ENCODE results near the gene KSR2. TPM values are rescaled to one million over a fixed set of nuclear protein-coding genes. Genes with fewer than 3 reads are reported as not detected.

KSR2 gene
- total RNA-seq, 4 donors from 2014 or later = under 0.01 to 0.06 (median 0.03) TPM

DNA sequence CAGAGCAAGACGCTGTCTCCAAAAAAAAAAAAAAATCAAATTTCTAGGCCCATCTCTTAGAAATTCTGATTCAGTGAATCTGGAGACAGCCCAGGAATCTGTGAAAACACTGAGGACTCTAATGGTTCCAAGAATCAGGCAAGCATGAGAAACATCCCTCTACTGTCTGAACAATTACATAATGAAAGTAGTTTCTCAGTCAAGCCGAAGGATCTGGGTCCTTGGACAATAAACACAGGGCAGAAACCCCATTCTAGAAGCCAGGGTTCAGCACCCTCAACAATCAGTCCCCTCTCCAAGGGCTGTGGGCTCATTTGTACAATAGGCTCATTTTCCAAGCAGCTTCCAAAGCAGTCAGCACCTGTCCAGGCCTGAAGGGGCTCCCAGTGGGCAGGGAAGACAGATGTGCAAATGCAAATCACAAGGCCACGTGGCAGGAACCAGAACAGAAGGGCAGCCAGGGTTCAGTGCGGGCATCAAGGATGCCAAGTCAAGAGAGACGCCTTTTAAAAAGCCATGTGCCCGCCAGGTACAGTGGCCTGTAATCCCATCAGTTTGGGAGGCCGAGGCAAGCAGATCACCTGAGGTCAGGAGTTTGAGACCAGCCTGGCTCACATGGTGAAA is 96.1 kb downstream of the KSR2 start:
- H3K4me3 ChIP-seq = no peak overlapping the region
- H3K27me3 ChIP-seq = peaks cover 0 to 18% (median 0%) of the 10 kb centered on the region in 4 donors
- intact Hi-C loops (cut with DNase I) = loop anchor here (10.0 kb wide), 1 partner anchor 162 kb away; no protein-coding TSS in a partner anchor
- 54% methylated on average over 6 of the region's 7 CpGs for WGBS
- H3K9me3 ChIP-seq = no peaks in the 10 kb centered on the region
- no peaks in the 10 kb centered on the region for H3K36me3 ChIP-seq
- TF ChIP-seq POLR2AphosphoS5 (IDR thresholded peaks at IDR 0.05) (no peak), EP300 (IDR thresholded peaks at IDR 0.05) (no peak), POLR2A (IDR thresholded peaks at IDR 0.05; ENCODE audit: low read depth) (no peak)
- TF ChIP-seq, protein P1, sequence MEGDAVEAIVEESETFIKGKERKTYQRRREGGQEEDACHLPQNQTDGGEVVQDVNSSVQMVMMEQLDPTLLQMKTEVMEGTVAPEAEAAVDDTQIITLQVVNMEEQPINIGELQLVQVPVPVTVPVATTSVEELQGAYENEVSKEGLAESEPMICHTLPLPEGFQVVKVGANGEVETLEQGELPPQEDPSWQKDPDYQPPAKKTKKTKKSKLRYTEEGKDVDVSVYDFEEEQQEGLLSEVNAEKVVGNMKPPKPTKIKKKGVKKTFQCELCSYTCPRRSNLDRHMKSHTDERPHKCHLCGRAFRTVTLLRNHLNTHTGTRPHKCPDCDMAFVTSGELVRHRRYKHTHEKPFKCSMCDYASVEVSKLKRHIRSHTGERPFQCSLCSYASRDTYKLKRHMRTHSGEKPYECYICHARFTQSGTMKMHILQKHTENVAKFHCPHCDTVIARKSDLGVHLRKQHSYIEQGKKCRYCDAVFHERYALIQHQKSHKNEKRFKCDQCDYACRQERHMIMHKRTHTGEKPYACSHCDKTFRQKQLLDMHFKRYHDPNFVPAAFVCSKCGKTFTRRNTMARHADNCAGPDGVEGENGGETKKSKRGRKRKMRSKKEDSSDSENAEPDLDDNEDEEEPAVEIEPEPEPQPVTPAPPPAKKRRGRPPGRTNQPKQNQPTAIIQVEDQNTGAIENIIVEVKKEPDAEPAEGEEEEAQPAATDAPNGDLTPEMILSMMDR (IDR thresholded peaks at IDR 0.05) = no peak
- H3K27ac ChIP-seq (replicated peaks in 1 of 4) = no peak overlapping the region
- peaks cover 0 to 9% (median 7%) of the 10 kb centered on the region in 4 donors for H3K4me1 ChIP-seq
- no peak for DNase-seq (ENCODE audit: extremely low spot score)

DNA sequence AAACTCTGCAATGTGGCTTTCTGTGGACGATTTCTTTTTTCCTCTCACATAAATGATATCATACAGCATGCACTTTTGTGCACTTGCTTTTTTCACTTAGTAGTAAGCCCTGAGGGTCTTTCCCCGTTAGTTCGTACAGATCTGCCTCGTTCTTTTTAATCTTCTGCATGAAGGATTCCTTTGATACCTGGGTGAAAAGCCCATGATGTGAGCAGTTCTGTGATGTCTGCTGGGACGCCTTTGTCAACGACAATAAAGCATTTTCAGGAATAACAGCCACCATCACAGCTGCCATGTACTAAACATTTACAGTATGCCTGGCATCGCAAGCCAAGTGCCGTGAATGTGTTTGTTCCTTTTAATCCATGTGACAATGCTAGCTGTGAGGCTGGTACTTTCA is 99.2 kb downstream of the KSR2 start:
- H3K36me3 ChIP-seq = no peaks in the 10 kb centered on the region
- peaks cover 0 to 4% (median 0%) of the 10 kb centered on the region in 4 donors for H3K4me1 ChIP-seq
- TF ChIP-seq EP300 (IDR thresholded peaks at IDR 0.05) (no peak), POLR2AphosphoS5 (IDR thresholded peaks at IDR 0.05) (no peak), POLR2A (IDR thresholded peaks at IDR 0.05; ENCODE audit: low read depth) (no peak)
- TF ChIP-seq, protein P1 (IDR thresholded peaks at IDR 0.05) = no peak
- WGBS = 82% methylated on average over 8 of the region's 8 CpGs
- intact Hi-C loops (cut with DNase I) = no loop called here
- no peak for DNase-seq (ENCODE audit: extremely low spot score)
- no peaks in the 10 kb centered on the region for H3K9me3 ChIP-seq
- H3K27me3 ChIP-seq = peaks cover 0 to 4% (median 0%) of the 10 kb centered on the region in 4 donors
- H3K27ac ChIP-seq (replicated peaks in 1 of 4) = no peak overlapping the region
- H3K4me3 ChIP-seq = no peak overlapping the region

DNA sequence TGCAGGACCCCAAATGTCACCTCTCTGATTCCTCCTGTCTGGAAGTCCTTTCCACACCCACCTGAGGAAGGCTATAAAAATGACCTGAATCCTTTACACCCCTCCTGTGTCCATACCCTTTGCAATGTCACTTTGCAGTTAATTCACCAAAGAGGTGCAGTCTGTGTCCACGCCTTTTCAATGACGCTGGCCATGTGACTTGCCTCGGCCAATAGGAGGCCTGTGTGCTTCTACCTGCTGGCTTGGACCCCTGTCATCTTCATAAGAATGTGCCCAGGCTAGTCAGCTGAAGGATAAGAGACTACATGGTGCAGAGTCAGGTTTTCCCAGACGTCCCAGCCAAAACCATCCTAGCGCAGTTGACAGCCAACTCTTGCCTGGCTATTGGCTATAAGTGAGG is 101.4 kb downstream of the KSR2 start:
- H3K36me3 ChIP-seq = no peaks in the 10 kb centered on the region
- intact Hi-C loops (cut with DNase I) = no loop called here
- peaks cover 0 to 16% (median 3%) of the 10 kb centered on the region in 4 donors for H3K27me3 ChIP-seq
- no peak overlapping the region for H3K4me3 ChIP-seq
- DNase-seq (ENCODE audit: extremely low spot score) = no peak
- no peak overlapping the region for H3K27ac ChIP-seq (replicated peaks in 1 of 4)
- TF ChIP-seq POLR2AphosphoS5 (IDR thresholded peaks at IDR 0.05) (no peak), POLR2A (IDR thresholded peaks at IDR 0.05; ENCODE audit: low read depth) (no peak)
- TF ChIP-seq, protein P1 (IDR thresholded peaks at IDR 0.05) = no peak
- 80% methylated on average over 4 of the region's 5 CpGs for WGBS
- no peaks in the 10 kb centered on the region for H3K9me3 ChIP-seq
- H3K4me1 ChIP-seq = no peaks in the 10 kb centered on the region

DNA sequence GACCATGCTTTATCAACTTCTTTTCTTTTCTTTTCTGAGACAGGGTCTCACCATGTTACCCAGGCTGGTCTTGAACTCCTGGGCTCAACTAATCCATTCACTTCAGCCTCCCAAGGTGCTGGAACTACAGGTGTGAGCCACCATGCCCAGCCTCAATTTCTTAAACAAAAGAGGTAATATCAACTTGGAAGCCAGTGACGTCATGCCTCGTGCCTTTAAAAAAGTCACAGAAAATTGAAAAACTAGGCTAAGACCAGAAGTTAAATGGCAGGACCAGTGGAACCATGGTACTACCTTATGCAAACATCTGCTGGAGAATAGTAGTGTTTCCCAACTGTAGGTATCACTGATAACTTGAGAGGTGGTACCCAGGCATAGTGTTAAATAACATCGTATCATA is 103.3 kb downstream of the KSR2 start:
- H3K36me3 ChIP-seq = no peaks in the 10 kb centered on the region
- no peak for DNase-seq (ENCODE audit: extremely low spot score)
- WGBS = 83% methylated on average over 3 of the region's 3 CpGs
- H3K27ac ChIP-seq (replicated peaks in 1 of 4) = no peak overlapping the region
- H3K4me1 ChIP-seq = no peaks in the 10 kb centered on the region
- intact Hi-C loops (cut with DNase I) = no loop called here
- H3K9me3 ChIP-seq = no peaks in the 10 kb centered on the region
- H3K27me3 ChIP-seq = peaks cover 0 to 18% (median 3%) of the 10 kb centered on the region in 4 donors
- H3K4me3 ChIP-seq = no peak overlapping the region
- TF ChIP-seq POLR2AphosphoS5 (IDR thresholded peaks at IDR 0.05) = no peak

DNA sequence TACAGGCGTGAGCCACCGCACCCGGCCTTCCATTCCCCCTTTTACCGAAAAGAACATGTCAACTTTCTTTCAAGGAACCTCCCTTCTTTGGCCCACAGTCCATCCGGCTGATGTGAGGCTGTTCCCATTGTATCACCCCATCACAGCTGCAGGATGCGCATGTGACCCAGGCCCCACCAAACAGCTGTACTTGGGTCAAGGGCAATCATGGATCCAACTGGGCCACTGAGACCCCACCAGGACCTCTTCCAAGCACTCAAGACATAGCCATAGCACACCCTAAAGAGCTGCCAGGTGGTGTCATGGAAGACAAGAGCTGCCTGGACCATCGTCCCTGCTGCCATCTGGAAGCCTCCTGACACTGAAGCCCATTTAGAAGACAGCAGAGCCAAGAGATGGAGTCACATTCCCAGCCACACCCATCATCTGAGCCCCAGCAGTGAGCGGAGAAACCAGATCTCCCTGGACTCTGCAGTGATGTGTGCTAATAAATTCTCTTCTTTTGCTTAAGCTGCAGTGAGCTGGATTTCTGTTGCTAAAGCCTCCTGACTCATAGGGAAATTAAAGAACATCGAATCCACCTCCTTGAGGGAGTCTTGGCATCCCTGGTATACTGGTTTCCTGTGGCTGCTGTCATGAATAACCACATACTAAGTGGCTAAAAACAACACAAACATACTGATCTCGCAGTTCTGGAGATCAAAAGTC is 105.6 kb downstream of the KSR2 start:
- intact Hi-C loops (cut with DNase I) = no loop called here
- Histone ChIP-seq H3K4me3 (no peak overlapping the region), H3K9me3 (no peaks in the 10 kb centered on the region), H3K27ac (replicated peaks in 1 of 4) (no peak overlapping the region), H3K27me3 (peaks cover 0 to 34% (median 3%) of the 10 kb centered on the region in 4 donors), H3K36me3 (no peaks in the 10 kb centered on the region), H3K4me1 (no peaks in the 10 kb centered on the region)
- 86% methylated on average over 8 of the region's 10 CpGs for WGBS
- DNase-seq (ENCODE audit: extremely low spot score) = no peak
- no peak for TF ChIP-seq EP300 (IDR thresholded peaks at IDR 0.05)
- TF ChIP-seq POLR2A (IDR thresholded peaks at IDR 0.05; ENCODE audit: low read depth) = no peak
- no peak for TF ChIP-seq POLR2AphosphoS5 (IDR thresholded peaks at IDR 0.05)
- TF ChIP-seq, protein P1 (IDR thresholded peaks at IDR 0.05) = no peak
